GM19397 (cell line): ENCODE results near the gene MEF2A.
"Not testable (repeated sequence)": the region's sequence is repeated elsewhere in the genome, so short reads cannot be mapped to it uniquely, and the experiment has no call there.

Source experiments
- ATAC-seq: cut with Tn5 transposase; IDR thresholded peaks from one replicate; pipeline ENCODE4 v1.9.1; 2021; ENCODE audit warnings: mild to moderate bottlenecking, moderate library complexity; ENCODE audit not compliant: unreplicated experiment

MEF2A gene

GRCh38 chr15:99565299-99566156 lies at the start of gene MEF2A:
MEF2A (plus strand) TSS chr15:99565984; CDS start chr15:99633120, 67,136 bp downstream.
- ATAC-seq = peak; percentile 54

- no peak for ATAC-seq
These were observed 47.6 kb upstream of the MEF2A start for GRCh38 chr15:99518191-99518590.

GRCh38 chr15:99519366-99519765 lies 46.4 kb upstream of the MEF2A start:
- ATAC-seq = not testable (repeated sequence)

- no peak for ATAC-seq
These were observed 43.5 kb upstream of the MEF2A start for GRCh38 chr15:99522288-99522687.

- ATAC-seq = no peak
These were observed 39.6 kb upstream of the MEF2A start for GRCh38 chr15:99526176-99526575.

GRCh38 chr15:99526671-99527070 lies 39.1 kb upstream of the MEF2A start:
- ATAC-seq = no peak

GRCh38 chr15:99536422-99537040 lies 29.3 kb upstream of the MEF2A start:
- no peak for ATAC-seq

- no peak for ATAC-seq
These were observed 28.4 kb upstream of the MEF2A start for GRCh38 chr15:99537344-99537743.

- ATAC-seq = no peak
These were observed 27.5 kb upstream of the MEF2A start for GRCh38 chr15:99538261-99538660.

GRCh38 chr15:99542828-99543227 lies 23.0 kb upstream of the MEF2A start:
- ATAC-seq = no peak

- no peak for ATAC-seq
These were observed 20.2 kb upstream of the MEF2A start for GRCh38 chr15:99545605-99546004.

- no peak for ATAC-seq
These were observed 19.2 kb upstream of the MEF2A start for GRCh38 chr15:99546441-99547100.

- ATAC-seq = no peak
These were observed 18.3 kb upstream of the MEF2A start for GRCh38 chr15:99547517-99547916.

GRCh38 chr15:99550077-99550476 lies 15.7 kb upstream of the MEF2A start:
- no peak for ATAC-seq

GRCh38 chr15:99552111-99552510 lies 13.7 kb upstream of the MEF2A start:
- no peak for ATAC-seq

GRCh38 chr15:99554880-99555488 lies 10.8 kb upstream of the MEF2A start:
- ATAC-seq = no peak

- no peak for ATAC-seq
These were observed 9.8 kb upstream of the MEF2A start for GRCh38 chr15:99556011-99556410.

- no peak for ATAC-seq
These were observed 9.2 kb upstream of the MEF2A start for GRCh38 chr15:99556578-99556977.

- no peak for ATAC-seq
These were observed 7.7 kb upstream of the MEF2A start for GRCh38 chr15:99558084-99558483.

GRCh38 chr15:99558571-99558970 lies 7.2 kb upstream of the MEF2A start:
- no peak for ATAC-seq

GRCh38 chr15:99561476-99562230 lies 4.1 kb upstream of the MEF2A start:
- ATAC-seq = no peak
